ENCODE measurements around the gene RNF19B.

- TF ChIP-seq POLR2A (IDR thresholded peaks at IDR 0.05) (peak in 1 of 2 donors; percentile 11), CTCF (IDR thresholded peaks at IDR 0.05) (no peak)
These were observed 64.9 kb downstream of the RNF19B start for GRCh38 chr1:32899586-32900296.
